Cardiac fibroblast (primary cell): ENCODE results near the gene CELF1.
A peak's percentile ranks its signal among the peaks of the same experiment; 100 is the strongest.

Source experiments
- DNase-seq, 2 donors: peaks; one replicate each; pipeline versions ENCODE4 v3.0.0 to v3.0.0-alpha.2; 2010; ENCODE audit warnings: low read depth in 2 of 2
- H3K4me3 ChIP-seq, 2 donors: replicated peaks in 1 of 2; 1 replicate in 1 of 2; 2 replicates in 1 of 2; pipeline ENCODE4 v1.5.1; 2011; ENCODE audit warnings: low read depth in 2 of 2, low read length in 2 of 2, mild to moderate bottlenecking in 2 of 2, moderate library complexity in 1 of 2
- TF ChIP-seq, protein P1 (sequence below): IDR thresholded peaks from one replicate; pipeline ENCODE4 v1.5.1; 2011; ENCODE audit warnings: low read depth, mild to moderate bottlenecking, low read length, inconsistent platforms

Gene CELF1

GRCh38 chr11:47467357-47467756 lies 85.6 kb downstream of the CELF1 start:
- DNase-seq: no peak
- TF ChIP-seq, protein P1, sequence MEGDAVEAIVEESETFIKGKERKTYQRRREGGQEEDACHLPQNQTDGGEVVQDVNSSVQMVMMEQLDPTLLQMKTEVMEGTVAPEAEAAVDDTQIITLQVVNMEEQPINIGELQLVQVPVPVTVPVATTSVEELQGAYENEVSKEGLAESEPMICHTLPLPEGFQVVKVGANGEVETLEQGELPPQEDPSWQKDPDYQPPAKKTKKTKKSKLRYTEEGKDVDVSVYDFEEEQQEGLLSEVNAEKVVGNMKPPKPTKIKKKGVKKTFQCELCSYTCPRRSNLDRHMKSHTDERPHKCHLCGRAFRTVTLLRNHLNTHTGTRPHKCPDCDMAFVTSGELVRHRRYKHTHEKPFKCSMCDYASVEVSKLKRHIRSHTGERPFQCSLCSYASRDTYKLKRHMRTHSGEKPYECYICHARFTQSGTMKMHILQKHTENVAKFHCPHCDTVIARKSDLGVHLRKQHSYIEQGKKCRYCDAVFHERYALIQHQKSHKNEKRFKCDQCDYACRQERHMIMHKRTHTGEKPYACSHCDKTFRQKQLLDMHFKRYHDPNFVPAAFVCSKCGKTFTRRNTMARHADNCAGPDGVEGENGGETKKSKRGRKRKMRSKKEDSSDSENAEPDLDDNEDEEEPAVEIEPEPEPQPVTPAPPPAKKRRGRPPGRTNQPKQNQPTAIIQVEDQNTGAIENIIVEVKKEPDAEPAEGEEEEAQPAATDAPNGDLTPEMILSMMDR: no peak
- H3K4me3 ChIP-seq: peak overlapping the region in 1 of 2 donors; percentile 21

GRCh38 chr11:47466701-47467250 lies 86.2 kb downstream of the CELF1 start:
- TF ChIP-seq, protein P1: no peak
- peak overlapping the region; percentile 17 to 21 for H3K4me3 ChIP-seq
- peak; percentile 33 to 87 for DNase-seq

GRCh38 chr11:47466201-47466600 lies 86.7 kb downstream of the CELF1 start:
- peak; percentile 80 to 81 for DNase-seq
- TF ChIP-seq, protein P1: no peak
- H3K4me3 ChIP-seq: no peak overlapping the region

DNA sequence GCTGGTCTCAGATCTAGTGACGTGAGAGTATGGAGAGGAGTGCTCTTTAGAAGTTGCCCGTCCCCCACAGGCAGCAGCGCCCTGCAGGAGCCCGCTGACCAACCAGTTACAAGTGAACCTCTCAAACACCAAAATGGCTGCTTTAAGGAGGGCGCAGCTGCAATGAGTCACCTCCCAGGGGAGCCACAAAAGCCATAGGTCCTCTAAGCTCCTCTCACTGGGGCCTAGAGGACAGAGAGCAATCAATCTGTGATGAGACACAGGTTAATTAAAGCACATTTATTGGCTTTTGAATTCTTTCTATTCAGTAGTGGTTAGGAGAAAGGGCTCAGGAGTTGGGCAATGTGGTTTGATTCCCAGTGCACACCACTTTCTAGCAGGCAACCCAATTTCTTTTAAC lies 88.4 kb downstream of the CELF1 start:
- DNase-seq: peak in 1 of 2 donors; percentile 68
- TF ChIP-seq, protein P1: no peak
- H3K4me3 ChIP-seq: no peak overlapping the region

DNA sequence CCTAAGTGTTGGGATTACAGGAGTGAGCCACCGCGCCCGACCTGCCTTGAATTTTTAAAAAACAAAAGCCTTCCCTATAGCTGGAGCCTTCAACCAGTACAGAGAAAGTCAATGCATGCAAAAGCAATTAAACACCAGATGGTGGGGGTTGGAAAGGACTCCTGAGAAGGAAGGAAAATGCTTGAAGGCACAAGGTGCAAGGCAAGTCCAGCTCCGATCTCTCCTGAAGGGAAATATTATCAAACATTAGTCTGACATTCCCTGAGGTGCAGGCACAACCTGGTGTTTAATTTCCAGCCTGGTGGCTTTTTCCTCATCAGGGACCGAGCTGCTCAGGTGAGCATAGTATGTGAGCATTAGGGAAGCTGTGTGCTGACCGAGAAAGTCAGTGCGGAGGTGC lies 91.1 kb downstream of the CELF1 start:
- TF ChIP-seq, protein P1: no peak
- DNase-seq: no peak
- H3K4me3 ChIP-seq: no peak overlapping the region

- TF ChIP-seq, protein P1: no peak
- DNase-seq: peak in 1 of 2 donors; percentile 54
- no peak overlapping the region for H3K4me3 ChIP-seq
These were observed 92.2 kb downstream of the CELF1 start for GRCh38 chr11:47460571-47461235.
